ENCODE measurements around the gene CYP27B1.

CYP27B1 gene

GRCh38 chr12:57735198-57735855 is 31.6 kb downstream of the CYP27B1 start:
- no peak for TF ChIP-seq CTCF (conservative IDR thresholded peaks at IDR 0.05; ENCODE audit: low read depth, low read length)

GRCh38 chr12:57734591-57734990 is 32.3 kb downstream of the CYP27B1 start:
- H3K4me3 ChIP-seq (ENCODE audit: low read depth, low read length), result no peak overlapping the region
- TF ChIP-seq CTCF (conservative IDR thresholded peaks at IDR 0.05; ENCODE audit: low read depth, low read length), result no peak
- DNase-seq (ENCODE audit: low read depth), result no peak

More at GRCh38 chr12:57735198-57735855, 31.6 kb downstream of the CYP27B1 start:
- DNase-seq (ENCODE audit: low read depth), result no peak
- H3K4me3 ChIP-seq (ENCODE audit: low read depth, low read length), result no peak overlapping the region

GRCh38 chr12:57733928-57734327 is 33.0 kb downstream of the CYP27B1 start:
- H3K4me3 ChIP-seq (ENCODE audit: low read depth, low read length), result no peak overlapping the region
- DNase-seq (ENCODE audit: low read depth), result no peak
- no peak for TF ChIP-seq CTCF (conservative IDR thresholded peaks at IDR 0.05; ENCODE audit: low read depth, low read length)

GRCh38 chr12:57732726-57733593 is 33.9 kb downstream of the CYP27B1 start:
- no peak for DNase-seq (ENCODE audit: low read depth)
- H3K4me3 ChIP-seq (ENCODE audit: low read depth, low read length), result no peak overlapping the region
- no peak for TF ChIP-seq CTCF (conservative IDR thresholded peaks at IDR 0.05; ENCODE audit: low read depth, low read length)

GRCh38 chr12:57732270-57732669 is 34.6 kb downstream of the CYP27B1 start:
- no peak overlapping the region for H3K4me3 ChIP-seq (ENCODE audit: low read depth, low read length)
- no peak for TF ChIP-seq CTCF (conservative IDR thresholded peaks at IDR 0.05; ENCODE audit: low read depth, low read length)
- no peak for DNase-seq (ENCODE audit: low read depth)

- no peak for TF ChIP-seq CTCF (conservative IDR thresholded peaks at IDR 0.05; ENCODE audit: low read depth, low read length)
- no peak for DNase-seq (ENCODE audit: low read depth)
- H3K4me3 ChIP-seq (ENCODE audit: low read depth, low read length), result no peak overlapping the region
Measured at GRCh38 chr12:57731411-57732080, 35.3 kb downstream of the CYP27B1 start.

All from choroid plexus epithelial cell (primary cell).